Measurements from ENCODE around the gene STK11IP.

DNA sequence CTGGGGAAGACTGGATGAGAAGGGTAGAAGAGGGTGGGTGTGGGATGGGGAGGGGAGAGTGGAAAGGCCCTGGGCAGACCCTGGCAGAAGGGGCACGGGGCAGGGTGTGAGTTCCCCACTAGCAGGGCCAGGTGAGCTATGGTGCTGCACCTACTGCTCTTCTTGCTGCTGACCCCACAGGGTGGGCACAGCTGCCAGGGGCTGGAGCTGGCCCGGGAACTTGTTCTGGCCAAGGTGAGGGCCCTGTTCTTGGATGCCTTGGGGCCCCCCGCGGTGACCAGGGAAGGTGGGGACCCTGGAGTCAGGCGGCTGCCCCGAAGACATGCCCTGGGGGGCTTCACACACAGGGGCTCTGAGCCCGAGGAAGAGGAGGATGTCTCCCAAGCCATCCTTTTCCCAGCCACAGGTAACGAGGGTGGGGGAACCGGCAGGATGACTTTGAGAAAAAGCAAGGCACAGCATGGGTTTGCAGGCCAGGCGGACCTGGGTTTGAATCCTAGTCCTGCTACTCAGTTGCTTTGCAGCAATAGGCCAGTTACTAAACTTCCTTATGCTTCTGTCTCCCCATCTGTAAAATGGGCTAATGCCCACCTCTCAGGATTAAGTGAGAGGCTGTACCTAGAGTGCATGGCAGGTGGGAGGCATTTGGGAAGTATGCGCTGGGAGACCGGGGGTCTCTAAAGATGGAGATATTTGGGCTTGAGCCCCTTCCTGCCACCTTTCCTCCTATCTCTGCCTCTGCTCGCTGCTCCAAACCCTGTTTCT is 25.2 kb upstream of the STK11IP start, which contains the start of gene INHA:
- TF ChIP-seq, protein P1, sequence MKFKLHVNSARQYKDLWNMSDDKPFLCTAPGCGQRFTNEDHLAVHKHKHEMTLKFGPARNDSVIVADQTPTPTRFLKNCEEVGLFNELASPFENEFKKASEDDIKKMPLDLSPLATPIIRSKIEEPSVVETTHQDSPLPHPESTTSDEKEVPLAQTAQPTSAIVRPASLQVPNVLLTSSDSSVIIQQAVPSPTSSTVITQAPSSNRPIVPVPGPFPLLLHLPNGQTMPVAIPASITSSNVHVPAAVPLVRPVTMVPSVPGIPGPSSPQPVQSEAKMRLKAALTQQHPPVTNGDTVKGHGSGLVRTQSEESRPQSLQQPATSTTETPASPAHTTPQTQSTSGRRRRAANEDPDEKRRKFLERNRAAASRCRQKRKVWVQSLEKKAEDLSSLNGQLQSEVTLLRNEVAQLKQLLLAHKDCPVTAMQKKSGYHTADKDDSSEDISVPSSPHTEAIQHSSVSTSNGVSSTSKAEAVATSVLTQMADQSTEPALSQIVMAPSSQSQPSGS (IDR thresholded peaks at IDR 0.05; ENCODE audit: low read length) = no peak
- TF ChIP-seq, protein P2, sequence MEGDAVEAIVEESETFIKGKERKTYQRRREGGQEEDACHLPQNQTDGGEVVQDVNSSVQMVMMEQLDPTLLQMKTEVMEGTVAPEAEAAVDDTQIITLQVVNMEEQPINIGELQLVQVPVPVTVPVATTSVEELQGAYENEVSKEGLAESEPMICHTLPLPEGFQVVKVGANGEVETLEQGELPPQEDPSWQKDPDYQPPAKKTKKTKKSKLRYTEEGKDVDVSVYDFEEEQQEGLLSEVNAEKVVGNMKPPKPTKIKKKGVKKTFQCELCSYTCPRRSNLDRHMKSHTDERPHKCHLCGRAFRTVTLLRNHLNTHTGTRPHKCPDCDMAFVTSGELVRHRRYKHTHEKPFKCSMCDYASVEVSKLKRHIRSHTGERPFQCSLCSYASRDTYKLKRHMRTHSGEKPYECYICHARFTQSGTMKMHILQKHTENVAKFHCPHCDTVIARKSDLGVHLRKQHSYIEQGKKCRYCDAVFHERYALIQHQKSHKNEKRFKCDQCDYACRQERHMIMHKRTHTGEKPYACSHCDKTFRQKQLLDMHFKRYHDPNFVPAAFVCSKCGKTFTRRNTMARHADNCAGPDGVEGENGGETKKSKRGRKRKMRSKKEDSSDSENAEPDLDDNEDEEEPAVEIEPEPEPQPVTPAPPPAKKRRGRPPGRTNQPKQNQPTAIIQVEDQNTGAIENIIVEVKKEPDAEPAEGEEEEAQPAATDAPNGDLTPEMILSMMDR (IDR thresholded peaks at IDR 0.05 in 2 of 3, conservative IDR thresholded peaks at IDR 0.05 in 1 of 3; ENCODE audit: control insufficient read depth in 2 of 3, extremely low read depth in 1 of 3, insufficient read depth in 1 of 3, low read depth in 3 of 3, low read length in 3 of 3) = no peak
